T47D (cell line): Measurements from ENCODE around the gene KAZN.

Experiments
- DNase-seq, 2 experiments: peaks; one replicate each; pipeline versions ENCODE4 v3.0.0 to v3.0.0-alpha.2; 2011 to 2012; ENCODE audit warnings: low read depth in 1 of 2, low spot score in 1 of 2
- JUND ChIP-seq: IDR thresholded peaks from 2 replicates; pipeline ENCODE4 v1.6.1; 2012; ENCODE audit warnings: low read depth
- in situ Hi-C: cut with HindIII; loops from 2 replicates; pipeline ENCODE4 v1.10.0; 2016; ENCODE audit warnings: low sequenced_read_pairs, low pct_unique_long_range_greater_than_20kb

The KAZN gene

GRCh38 chr1:14707531-14708445, 109.3 kb downstream of the KAZN start:
- no peak for DNase-seq
- in situ Hi-C loops = no loop called here
- TF ChIP-seq JUND = no peak

DNA sequence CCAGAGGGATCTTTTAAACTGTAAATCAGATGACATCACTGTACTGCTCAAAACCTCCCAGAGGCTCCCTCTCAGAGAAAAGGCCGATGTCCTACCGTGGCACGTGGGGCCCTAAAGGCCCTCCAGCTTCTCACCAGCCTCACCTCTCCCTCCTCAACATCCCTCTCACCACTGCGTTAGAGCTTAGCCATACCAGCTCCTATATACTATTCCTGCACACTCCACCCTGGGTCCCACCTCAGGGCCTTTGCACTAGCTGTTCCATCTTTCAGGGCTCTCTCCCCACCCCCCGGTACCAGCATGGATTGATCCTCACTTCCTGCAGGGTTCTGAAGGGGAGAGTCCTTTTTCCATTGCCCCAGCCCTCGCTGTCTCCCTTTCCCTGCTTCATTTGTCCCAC, 111.8 kb downstream of the KAZN start:
- no peak for TF ChIP-seq JUND
- DNase-seq = no peak
- in situ Hi-C loops = no loop called here

DNA sequence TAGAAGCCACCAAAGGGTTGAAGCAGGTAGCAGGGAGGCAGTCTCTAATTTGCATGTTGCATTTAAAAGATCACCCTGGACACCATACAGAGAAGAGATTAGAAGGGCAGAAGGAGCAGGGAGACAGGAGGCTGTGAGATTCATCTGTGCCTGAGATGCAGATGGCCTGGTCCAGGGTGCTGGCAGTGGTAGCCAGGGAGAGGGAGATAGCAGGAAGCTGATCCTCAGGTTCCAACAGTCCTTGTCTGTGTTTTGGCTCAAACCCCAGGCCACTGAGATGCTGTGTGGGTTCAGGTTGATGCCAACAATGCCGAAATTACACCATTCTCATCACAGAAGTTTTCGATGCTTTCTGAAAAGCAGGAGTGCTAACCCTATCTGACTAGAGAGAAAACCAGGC, 113.7 kb downstream of the KAZN start:
- TF ChIP-seq JUND = no peak
- in situ Hi-C loops = no loop called here
- no peak for DNase-seq

GRCh38 chr1:14713077-14713476, 114.6 kb downstream of the KAZN start:
- no peak for TF ChIP-seq JUND
- DNase-seq = no peak
- in situ Hi-C loops = no loop called here

DNA sequence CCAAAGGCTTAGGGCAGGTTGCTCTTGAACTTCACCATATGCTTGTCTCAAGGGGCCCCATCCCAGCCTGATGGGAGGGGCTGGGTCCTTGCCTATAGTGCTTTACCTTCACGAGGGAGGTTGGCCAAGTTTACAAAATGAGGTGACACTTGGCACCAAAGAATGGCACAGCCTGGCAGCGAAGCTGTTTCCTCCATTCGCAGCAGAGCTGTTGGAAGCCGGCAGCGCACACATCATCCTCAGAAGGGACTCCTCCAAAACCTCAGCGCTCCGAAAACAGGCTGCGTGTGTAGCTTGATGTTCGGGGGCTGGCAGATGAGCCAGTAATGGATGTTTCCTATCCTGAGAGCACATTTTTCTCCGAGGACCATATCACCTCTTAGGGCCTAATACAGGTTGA, 116.8 kb downstream of the KAZN start:
- no peak for DNase-seq
- no peak for TF ChIP-seq JUND
- in situ Hi-C loops = no loop called here

DNA sequence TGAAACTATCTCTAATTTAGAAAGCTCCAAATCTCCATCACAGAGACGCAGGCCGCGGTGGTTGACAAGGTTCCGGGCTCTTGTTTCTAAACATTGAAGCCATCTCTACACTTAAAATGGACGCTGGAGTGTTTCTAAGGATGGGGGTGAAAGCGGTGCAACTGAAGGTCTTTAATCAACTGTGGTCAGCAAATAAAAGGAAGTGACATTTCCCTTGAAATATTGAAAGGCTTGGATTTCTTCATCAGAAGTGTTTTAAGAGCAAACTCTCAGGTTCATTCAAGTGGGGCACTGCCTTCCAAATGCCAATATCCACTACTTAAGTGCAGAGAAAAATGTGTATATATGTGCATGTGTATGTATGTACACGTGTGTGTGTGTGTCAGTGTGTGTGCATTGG, 117.3 kb downstream of the KAZN start:
- in situ Hi-C loops = no loop called here
- no peak for TF ChIP-seq JUND
- DNase-seq = no peak

GRCh38 chr1:14716474-14716873, 118.0 kb downstream of the KAZN start:
- no peak for DNase-seq
- in situ Hi-C loops = no loop called here
- TF ChIP-seq JUND = no peak

DNA sequence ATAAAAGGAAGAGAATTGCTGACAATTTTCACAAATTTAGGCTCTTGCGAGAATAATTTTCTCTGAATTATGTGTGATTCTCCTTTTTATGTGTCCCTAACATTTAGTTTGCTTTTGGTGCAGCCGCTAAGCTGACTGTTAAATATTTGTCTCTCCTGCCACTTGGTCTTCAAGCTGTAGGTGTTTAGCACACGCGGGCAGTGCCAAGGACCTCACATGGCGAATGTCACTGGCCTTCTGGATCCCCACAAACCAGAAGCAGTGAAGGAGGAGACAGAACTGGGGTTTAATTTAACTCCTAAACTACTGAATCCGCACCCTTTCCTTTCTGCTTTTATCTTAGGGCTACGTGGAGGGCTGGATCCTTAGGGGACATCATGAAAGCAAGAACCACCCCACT, 120.0 kb downstream of the KAZN start:
- no peak for TF ChIP-seq JUND
- in situ Hi-C loops = no loop called here

DNA sequence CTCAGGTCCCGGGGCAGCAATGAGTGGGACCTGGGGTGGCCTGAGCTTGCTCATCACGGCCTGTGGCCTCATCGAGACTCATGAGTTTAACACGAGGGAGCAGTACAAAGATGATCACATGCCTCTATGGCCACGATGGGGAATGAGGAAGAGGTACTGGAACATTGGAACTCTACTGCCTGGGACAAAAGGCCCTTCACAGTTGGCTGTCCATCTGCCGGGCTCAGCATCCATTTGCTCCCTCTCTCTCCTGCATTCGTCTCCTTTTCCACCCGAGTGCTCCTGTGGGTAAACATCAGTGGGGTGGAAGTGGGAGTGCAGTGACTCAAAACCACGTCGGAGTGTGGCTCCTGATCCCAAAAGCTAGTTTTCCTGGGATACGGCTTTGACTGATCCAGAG, 124.9 kb downstream of the KAZN start:
- TF ChIP-seq JUND = no peak
- in situ Hi-C loops = no loop called here
- no peak for DNase-seq

More for the DNA sequence above, 120.0 kb downstream of the KAZN start:
- DNase-seq = no peak

DNA sequence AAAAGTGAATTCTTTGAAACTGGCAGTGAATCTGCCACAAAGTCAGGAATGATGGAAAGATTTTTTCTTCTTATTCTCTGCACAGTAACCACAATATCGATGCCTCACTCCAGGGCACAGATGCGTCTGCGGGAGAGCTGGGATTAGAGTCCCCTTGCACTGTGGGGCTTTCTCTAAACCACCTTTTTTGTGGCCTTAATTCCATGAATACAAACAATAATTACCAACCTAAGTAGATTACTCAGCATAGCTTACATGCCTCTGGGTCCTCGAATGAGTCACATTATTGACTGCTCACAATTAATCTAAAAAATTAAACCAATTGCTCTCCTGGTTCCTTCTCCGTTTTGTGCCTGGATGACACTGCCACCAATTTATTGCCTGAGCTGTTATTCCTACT, 125.8 kb downstream of the KAZN start:
- in situ Hi-C loops = no loop called here
- no peak for DNase-seq
- no peak for TF ChIP-seq JUND

- no peak for TF ChIP-seq JUND
- DNase-seq = no peak
- in situ Hi-C loops = no loop called here
Measured at GRCh38 chr1:14724678-14725077, 126.2 kb downstream of the KAZN start.

DNA sequence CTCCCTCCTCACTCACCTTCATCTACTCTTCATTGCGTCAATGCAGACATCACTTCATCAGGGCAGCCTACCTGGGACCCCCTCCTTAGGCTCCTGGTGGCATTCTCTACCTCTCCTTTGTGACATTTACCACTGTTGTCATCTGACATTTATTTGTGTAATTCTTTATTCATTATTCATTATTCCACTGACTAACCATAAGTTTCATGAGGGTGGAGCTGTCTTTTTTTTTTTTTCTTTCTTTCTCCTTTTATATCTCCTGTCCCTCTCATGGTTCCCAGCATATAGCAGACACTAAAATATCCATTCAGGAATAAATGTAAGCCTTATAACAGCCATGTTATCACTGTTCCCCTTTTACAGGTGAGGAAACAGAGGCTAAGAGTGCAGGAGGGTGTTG, 126.8 kb downstream of the KAZN start:
- no peak for DNase-seq
- no peak for TF ChIP-seq JUND
- in situ Hi-C loops = no loop called here

DNA sequence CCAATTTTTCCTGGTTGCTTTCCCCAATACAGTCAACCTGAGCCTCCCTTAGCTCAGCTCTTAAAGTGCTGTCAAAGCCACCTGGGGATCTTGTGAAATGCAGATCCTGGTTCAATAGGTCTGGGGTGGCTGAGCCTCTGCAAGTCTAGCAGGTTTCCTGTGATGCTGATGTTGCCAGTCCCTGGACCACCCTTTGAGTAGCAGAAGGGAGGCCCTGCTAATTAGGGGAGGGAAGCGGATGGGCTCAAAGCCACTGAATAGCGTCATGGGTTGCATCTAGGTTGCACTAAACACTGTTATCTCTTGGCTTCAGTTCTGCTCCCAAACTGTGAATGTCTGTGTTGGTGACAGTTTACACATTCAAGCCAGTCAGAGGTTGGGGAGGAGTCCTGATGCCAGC, 127.2 kb downstream of the KAZN start:
- no peak for DNase-seq
- in situ Hi-C loops = no loop called here
- TF ChIP-seq JUND = no peak

GRCh38 chr1:14726606-14727005, 128.1 kb downstream of the KAZN start:
- no peak for TF ChIP-seq JUND
- no peak for DNase-seq
- in situ Hi-C loops = no loop called here
